Activated T-helper 2 cell treated with anti-CD3 and anti-CD28 coated beads, Interferon-gamma antibody, Interleukin-2, Interleukin-4, amounts not matched to agents 10 μg/mL and 5 μg/mL and 100 μg/mL, durations not matched to agents 14 hours and 24 hours and 36 hours (primary cell): ENCODE data around the gene BST1. TPM values are rescaled to one million over a fixed set of nuclear protein-coding genes. Genes with fewer than 3 reads are reported as not detected.

Experiments
- DNase-seq: peaks from one replicate; pipeline ENCODE4 v3.0.0; 2021; ENCODE audit warnings: low spot score
- H3K27ac Mint-ChIP-seq: one replicate; pipeline ENCODE4 v1.8.0; 2021; ENCODE audit warnings: mixed read lengths
- H3K27me3 Mint-ChIP-seq: one replicate; pipeline ENCODE4 v1.8.0; 2021; ENCODE audit warnings: low read depth, mixed read lengths
- H3K36me3 Mint-ChIP-seq: one replicate; pipeline ENCODE4 v1.8.0; 2021; ENCODE audit warnings: low read depth, mixed read lengths
- H3K4me1 Mint-ChIP-seq: one replicate; pipeline ENCODE4 v1.8.0; 2021; ENCODE audit warnings: low read depth, mixed read lengths
- H3K4me3 Mint-ChIP-seq: one replicate; pipeline ENCODE4 v1.8.0; 2021; ENCODE audit warnings: low read depth, mild to moderate bottlenecking, moderate library complexity, mixed read lengths
- H3K9me3 Mint-ChIP-seq: one replicate; pipeline ENCODE4 v1.8.0; 2021; ENCODE audit warnings: mixed read lengths
- intact Hi-C: fragments of 100-400 bp; cut with micrococcal nuclease; formaldehyde crosslinking; loops from one replicate; pipeline ENCODE4 v1.15.1; 2023
- total RNA-seq: library from RNA; stranded (reverse); gene quantifications from 2 replicates; pipeline ENCODE4 v1.2.3, GENCODE V29; 2022

Gene BST1
- total RNA-seq, 1 donor from 2014 or later = 0.50 TPM

DNA sequence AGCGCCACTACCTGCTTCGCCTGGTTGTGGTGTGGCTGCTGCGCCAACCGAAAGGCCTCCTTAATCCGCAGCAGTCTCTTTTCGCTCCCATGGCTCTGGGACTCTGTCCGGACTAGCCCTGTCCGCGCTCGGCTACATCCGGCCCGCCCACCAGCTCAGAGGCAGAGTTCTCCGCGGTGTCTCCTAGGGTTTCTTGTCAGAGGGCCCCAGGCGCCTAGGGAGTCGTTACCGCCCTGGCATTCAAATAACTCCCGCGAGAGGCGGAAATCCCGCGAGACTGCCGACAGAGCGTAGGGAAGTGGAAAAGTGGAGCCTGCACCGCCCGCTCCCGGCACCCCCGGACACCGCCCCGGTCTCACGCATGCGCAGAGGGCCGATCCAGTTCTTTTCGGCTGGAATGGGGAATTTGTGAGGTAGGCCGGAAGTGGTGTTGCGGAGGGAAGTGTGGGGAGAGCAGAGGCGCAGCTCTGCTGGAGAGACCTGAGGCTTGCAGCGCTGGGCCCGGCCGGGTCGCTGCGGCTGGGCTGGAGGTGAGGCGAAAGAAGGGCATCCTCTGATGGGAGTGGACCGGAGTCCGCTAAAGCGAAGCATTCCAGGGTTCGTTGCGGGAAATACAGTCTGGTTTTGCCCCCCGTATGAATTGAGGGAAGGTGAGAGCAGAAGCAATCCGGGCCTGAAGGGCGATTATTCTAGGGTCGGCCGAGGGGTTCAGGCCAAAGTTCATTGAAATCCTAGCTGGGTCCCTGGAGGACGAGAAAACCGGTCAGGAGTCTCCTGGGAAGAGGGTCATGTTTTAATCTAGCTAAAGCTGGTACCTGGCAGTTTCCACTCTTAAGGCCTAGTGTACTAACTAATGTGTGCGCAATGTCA, 21.3 kb upstream of the BST1 start, which contains the start of gene FAM200B:
TSS of gene FAM200B (plus strand) at position 456 of the 870 bp plus-strand sequence. CDS start 5,151 bp downstream, outside the sequence.
- Mint-ChIP-seq H3K27me3 (no peaks in the 10 kb centered on the region), H3K27ac (peak within 1 kb of the TSS; percentile 94), H3K36me3 (peaks cover 24% of the 10 kb centered on the region), H3K4me1 (peaks cover 32% of the 10 kb centered on the region), H3K4me3 (peak within 1 kb of the TSS; percentile 99), H3K9me3 (no peaks in the 10 kb centered on the region)
- intact Hi-C loops = loop anchor here (1.0 to 2.0 kb wide), 3 partner anchors 26 to 679 kb away; partner anchors contain the start of genes CPEB2 and FBXL5
- peak; percentile 97 for DNase-seq

DNA sequence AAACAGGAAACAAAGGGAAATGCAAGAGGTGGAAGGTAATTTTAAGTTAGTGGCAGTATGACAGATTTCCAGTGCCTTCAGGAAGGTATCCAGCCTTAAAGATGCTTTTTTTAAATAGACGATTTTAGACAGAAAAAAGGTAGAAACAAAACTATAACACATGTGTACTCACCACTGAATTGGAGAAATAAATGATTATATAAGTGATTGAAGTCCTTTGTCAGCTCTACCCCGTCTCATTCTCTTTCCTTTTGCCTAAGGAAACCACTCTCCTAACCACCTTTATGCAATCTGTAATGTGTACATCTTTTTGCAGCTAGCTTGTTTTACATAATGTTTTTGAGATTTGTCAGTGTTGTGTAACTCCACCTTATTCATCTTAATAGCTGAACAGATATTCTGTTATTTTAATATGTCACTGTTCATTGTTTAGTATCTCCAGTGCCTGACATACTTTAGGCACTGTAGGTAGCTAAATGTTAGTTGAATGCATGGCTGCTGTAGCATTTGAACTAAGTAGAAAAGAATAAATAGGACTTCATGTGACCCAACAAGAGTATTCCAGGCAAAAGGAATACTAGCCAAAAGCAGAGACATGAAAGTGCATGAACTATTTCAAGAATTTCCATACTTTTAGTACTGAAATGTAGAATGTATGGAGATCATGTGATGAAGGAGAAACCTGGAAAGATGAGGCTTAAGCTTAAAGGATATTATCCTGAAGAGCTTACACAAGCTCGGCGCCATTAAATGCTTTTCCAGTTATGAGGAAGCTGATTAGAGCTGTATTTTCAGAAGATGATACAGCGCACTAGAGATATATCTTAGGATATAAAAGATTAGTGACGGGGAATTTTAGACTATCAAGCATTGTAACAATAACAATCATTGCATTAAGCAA, 20.4 kb upstream of the BST1 start:
- H3K27me3 Mint-ChIP-seq = no peaks in the 10 kb centered on the region
- no peak for DNase-seq
- H3K4me3 Mint-ChIP-seq = peak overlapping the region; percentile 99
- peaks cover 31% of the 10 kb centered on the region for H3K36me3 Mint-ChIP-seq
- H3K27ac Mint-ChIP-seq = peak overlapping the region; percentile 94
- H3K4me1 Mint-ChIP-seq = peaks cover 32% of the 10 kb centered on the region
- intact Hi-C loops = no loop called here
- H3K9me3 Mint-ChIP-seq = no peaks in the 10 kb centered on the region

GRCh38 chr4:15683143-15683495, 19.7 kb upstream of the BST1 start:
- no peaks in the 10 kb centered on the region for H3K9me3 Mint-ChIP-seq
- peaks cover 29% of the 10 kb centered on the region for H3K4me1 Mint-ChIP-seq
- H3K36me3 Mint-ChIP-seq = peaks cover 34% of the 10 kb centered on the region
- no peaks in the 10 kb centered on the region for H3K27me3 Mint-ChIP-seq
- H3K4me3 Mint-ChIP-seq = no peak overlapping the region
- DNase-seq = no peak
- intact Hi-C loops = no loop called here
- H3K27ac Mint-ChIP-seq = no peak overlapping the region

- intact Hi-C loops = no loop called here
- Mint-ChIP-seq H3K4me3 (no peak overlapping the region), H3K9me3 (no peaks in the 10 kb centered on the region)
Observed at GRCh38 chr4:15684498-15684897, 18.4 kb upstream of the BST1 start.

GRCh38 chr4:15688051-15688450, 14.8 kb upstream of the BST1 start:
- DNase-seq = no peak
- Mint-ChIP-seq H3K9me3 (no peaks in the 10 kb centered on the region), H3K36me3 (peaks cover 31% of the 10 kb centered on the region), H3K27ac (no peak overlapping the region), H3K27me3 (no peaks in the 10 kb centered on the region), H3K4me3 (no peak overlapping the region), H3K4me1 (peaks cover 17% of the 10 kb centered on the region)
- intact Hi-C loops = no loop called here

More at GRCh38 chr4:15684498-15684897, 18.4 kb upstream of the BST1 start:
- no peak for DNase-seq
- no peaks in the 10 kb centered on the region for H3K27me3 Mint-ChIP-seq
- peaks cover 26% of the 10 kb centered on the region for H3K4me1 Mint-ChIP-seq
- peaks cover 42% of the 10 kb centered on the region for H3K36me3 Mint-ChIP-seq
- H3K27ac Mint-ChIP-seq = no peak overlapping the region

GRCh38 chr4:15689540-15689939, 13.3 kb upstream of the BST1 start:
- Mint-ChIP-seq H3K27me3 (no peaks in the 10 kb centered on the region), H3K9me3 (no peaks in the 10 kb centered on the region)
- intact Hi-C loops = no loop called here

GRCh38 chr4:15690020-15690809, 12.7 kb upstream of the BST1 start:
- DNase-seq = no peak
- H3K27ac Mint-ChIP-seq = no peak overlapping the region
- peaks cover 6% of the 10 kb centered on the region for H3K4me1 Mint-ChIP-seq
- H3K27me3 Mint-ChIP-seq = no peaks in the 10 kb centered on the region
- intact Hi-C loops = no loop called here
- no peaks in the 10 kb centered on the region for H3K9me3 Mint-ChIP-seq
- H3K36me3 Mint-ChIP-seq = peaks cover 27% of the 10 kb centered on the region
- no peak overlapping the region for H3K4me3 Mint-ChIP-seq

More at GRCh38 chr4:15689540-15689939, 13.3 kb upstream of the BST1 start:
- Mint-ChIP-seq H3K4me1 (peaks cover 10% of the 10 kb centered on the region), H3K36me3 (peaks cover 31% of the 10 kb centered on the region), H3K4me3 (no peak overlapping the region), H3K27ac (no peak overlapping the region)
- no peak for DNase-seq

GRCh38 chr4:15691346-15692135, 11.3 kb upstream of the BST1 start:
- no peak overlapping the region for H3K27ac Mint-ChIP-seq
- no peak for DNase-seq
- intact Hi-C loops = no loop called here
- peaks cover 19% of the 10 kb centered on the region for H3K36me3 Mint-ChIP-seq
- no peaks in the 10 kb centered on the region for H3K9me3 Mint-ChIP-seq
- H3K27me3 Mint-ChIP-seq = no peaks in the 10 kb centered on the region
- no peak overlapping the region for H3K4me3 Mint-ChIP-seq
- H3K4me1 Mint-ChIP-seq = peaks cover 5% of the 10 kb centered on the region

DNA sequence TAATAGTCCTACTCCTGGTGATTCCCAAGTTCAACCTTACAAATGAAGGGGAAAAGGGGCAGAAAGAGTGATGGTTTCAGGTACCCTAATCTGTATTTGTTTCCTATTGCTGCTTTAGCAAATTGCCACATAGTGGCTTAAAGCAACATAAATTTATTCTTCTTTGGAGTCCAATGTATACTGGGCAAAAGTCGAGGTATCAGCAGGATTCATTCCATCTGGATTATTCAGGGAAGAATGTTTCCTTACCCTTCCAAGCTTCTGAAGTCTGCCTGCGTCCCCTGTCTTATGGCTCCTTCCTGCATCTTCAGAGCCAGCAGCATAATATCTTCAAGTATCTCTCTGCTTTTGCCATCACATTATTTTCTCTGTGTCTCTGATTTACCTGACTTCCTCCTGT, 10.3 kb upstream of the BST1 start:
- H3K27ac Mint-ChIP-seq = no peak overlapping the region
- H3K27me3 Mint-ChIP-seq = peaks cover 4% of the 10 kb centered on the region
- intact Hi-C loops = no loop called here
- peaks cover 10% of the 10 kb centered on the region for H3K4me1 Mint-ChIP-seq
- DNase-seq = no peak
- peaks cover 10% of the 10 kb centered on the region for H3K36me3 Mint-ChIP-seq
- no peaks in the 10 kb centered on the region for H3K9me3 Mint-ChIP-seq
- no peak overlapping the region for H3K4me3 Mint-ChIP-seq

DNA sequence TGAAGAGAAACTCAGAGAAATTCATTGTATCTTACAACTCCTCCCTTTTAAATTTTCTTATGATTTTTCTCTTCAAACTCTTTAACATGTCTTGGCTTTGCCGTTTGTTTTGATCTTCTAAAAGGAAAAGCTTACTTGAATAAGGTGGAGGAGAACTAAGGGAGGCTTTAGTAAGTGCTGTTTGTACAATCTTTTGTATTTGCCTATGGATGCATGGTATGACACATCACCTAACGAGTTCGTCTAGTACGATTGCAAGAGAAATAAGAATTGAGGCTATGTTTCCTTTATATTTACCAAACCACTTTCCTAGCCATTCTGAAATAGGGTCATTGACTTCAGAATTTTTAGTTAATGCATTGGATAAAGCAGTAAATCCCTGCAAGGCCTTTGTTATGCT, 8.4 kb upstream of the BST1 start:
- Mint-ChIP-seq H3K36me3 (no peaks in the 10 kb centered on the region), H3K27me3 (peaks cover 11% of the 10 kb centered on the region), H3K27ac (no peak overlapping the region), H3K9me3 (no peaks in the 10 kb centered on the region), H3K4me3 (no peak overlapping the region), H3K4me1 (peaks cover 10% of the 10 kb centered on the region)
- intact Hi-C loops = no loop called here
- no peak for DNase-seq

GRCh38 chr4:15695240-15695699, 7.6 kb upstream of the BST1 start:
- DNase-seq = no peak
- Mint-ChIP-seq H3K27ac (no peak overlapping the region), H3K4me3 (no peak overlapping the region), H3K4me1 (peaks cover 10% of the 10 kb centered on the region), H3K36me3 (no peaks in the 10 kb centered on the region), H3K27me3 (peaks cover 17% of the 10 kb centered on the region), H3K9me3 (no peaks in the 10 kb centered on the region)
- intact Hi-C loops = no loop called here
